GM21529 (cell line): ENCODE results near the gene NHLRC1.
"Not testable (repeated sequence)": the region's sequence is repeated elsewhere in the genome, so short reads cannot be mapped to it uniquely, and the experiment has no call there.

Experiments used
- ATAC-seq: cut with Tn5 transposase; IDR thresholded peaks from one replicate; pipeline ENCODE4 v1.9.1; 2021; ENCODE audit not compliant: unreplicated experiment

The NHLRC1 gene

DNA sequence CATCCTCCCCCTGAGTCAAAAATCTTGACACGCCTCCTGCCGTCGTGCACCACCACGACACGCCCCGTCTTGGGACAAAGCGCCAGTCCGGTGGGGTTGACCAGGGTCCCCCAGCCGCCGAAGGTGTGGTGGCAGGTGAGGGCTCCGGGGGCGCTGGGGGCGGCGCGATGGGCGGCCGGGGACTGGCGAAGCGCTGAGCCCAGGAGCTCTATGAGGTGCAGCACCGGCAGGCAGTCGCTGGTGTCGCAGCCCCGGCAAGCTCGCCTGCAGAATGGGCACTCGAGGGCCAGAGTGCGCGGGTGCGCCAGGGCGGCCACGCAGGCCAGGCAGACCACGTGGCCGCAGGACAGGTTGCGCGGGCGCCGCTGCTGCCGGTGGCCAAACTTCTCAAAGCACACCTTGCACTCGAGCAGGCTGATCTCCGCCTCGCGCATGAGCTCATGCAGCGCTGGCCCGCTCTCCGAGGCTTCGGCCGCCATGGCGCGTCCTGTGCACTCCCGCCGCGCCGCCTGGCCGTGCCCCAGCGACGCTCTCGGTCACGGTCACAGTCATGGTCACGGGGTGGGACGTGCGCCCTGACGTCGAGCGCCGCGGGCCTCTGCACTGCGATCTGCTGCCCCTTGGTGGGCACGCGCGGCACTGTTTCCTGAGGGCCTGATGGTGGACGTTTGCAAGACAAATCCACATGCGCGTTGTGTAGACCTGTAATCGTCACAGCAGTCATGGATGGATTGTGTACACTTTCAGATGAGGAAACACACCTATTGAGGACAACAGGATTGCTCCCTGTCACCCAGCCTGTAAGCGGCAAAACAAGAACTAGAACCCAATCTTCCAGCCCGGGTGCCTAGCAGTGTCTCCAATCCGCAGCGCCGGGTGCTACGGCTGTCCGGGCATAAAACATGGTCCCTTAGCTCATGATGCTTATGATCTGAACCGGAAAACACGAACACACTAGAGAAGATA, at the start of gene NHLRC1:
NHLRC1 (minus strand) TSS at position 550 of the 966 bp plus-strand sequence; CDS start at position 479, 71 bp downstream.
- peak; percentile 98 for ATAC-seq

DNA sequence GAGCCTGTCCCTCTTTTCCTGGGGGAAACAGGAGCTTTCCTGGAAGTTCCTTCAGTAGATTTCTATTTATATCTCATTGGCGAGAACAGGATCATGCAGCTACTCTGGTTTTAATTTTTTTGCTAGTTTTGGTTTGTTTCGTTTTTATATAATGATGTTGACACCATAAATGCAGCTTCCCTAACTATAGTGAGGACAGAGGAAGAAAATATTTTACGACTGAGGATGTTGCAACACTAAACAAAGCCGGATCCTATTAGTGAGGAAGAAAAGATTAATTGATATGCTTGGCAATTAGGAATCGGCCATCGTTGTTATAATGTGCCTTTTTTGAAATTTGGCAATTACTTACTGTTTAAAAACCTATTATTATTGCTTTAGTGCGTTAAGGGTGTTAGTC, 49.4 kb upstream of the NHLRC1 start:
- ATAC-seq = no peak

DNA sequence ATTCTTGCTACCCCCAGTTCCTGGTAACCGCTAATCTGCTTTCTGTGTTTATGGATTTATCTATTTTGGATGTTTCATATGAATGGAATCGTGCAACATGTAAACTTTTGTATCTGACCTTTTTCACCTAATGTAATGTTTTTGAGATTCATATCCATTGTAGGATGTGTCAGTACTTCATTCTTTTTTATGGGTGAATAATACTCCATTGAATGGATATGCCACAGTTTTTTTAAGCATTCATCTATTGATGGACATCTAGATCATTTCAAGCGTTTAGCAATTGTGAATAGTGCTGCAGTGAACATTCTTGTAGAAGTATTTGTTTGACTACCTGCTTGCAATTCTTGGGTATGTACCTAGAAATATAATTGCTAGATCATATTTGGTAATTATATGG, 45.8 kb upstream of the NHLRC1 start:
- ATAC-seq = no peak

DNA sequence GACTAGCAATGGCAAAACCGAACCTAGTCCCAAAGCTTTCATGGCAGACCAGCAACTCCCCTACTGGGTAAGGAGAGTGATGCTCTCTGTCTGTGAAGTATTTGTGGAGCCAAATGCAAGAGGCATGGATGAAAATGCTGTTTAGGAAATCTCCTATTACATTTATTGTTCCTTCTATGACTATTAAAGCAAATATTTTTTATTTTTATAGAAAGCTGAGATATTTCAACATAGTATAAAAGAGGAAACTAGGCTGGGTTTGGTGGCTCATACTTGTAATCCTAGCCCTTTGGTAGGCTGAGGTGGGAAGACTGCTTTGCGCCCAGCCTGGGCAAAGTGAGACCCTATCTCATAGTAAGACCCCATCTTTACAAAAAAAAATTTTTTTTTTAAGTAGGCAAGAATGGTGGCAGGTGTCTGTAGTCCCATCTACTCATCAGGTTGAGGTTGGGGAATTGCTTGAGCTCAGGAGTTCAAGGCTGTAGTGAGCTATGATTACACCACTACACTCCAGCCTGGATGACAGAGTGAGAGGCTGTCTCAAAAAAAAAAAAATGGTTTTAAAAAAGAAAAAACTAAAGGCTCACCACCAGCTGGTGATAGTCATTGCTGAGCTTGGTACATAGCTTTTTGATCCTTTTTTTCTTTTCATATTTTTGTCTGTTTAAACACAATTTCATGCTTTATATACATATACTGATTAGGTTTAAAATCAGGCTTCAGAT, 44.0 kb upstream of the NHLRC1 start:
- ATAC-seq = no peak

DNA sequence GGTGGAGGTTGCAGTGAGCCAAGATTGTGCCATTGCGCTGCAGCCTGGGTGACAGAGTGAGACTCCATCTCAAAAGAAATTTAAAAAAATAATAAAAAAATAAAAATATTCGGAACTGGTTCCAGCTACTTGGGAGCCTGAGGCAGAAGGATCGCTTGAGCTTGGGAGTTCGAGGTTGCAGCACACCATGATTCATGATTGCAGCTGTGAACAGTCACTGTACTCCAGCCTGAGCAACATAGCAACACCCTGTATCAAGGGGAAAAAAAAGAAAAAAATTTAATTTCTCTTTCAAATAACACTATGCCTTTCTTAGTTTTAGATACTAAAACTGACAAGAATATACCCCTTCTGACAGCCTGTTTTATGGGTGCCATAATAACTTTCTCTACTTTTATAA, 43.3 kb upstream of the NHLRC1 start:
- no peak for ATAC-seq

DNA sequence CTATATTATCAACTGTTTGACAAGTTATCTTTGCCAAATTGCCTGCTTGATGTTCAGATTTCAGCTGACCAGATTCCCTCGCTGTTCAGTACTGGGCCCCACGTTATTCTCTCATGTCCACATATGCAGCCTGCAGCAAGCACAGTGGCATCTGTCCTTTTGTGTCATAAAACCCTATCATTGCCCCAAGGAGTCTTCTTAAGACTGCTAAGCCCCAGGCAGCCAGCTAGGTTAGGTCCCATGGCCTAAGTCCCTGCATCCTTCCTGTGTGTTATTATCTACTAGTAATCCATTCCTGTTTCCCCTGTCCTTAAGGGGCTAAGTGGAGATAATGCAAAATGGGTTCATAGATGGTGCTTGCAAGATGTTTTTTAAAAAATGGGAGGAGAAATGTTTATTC, 39.9 kb upstream of the NHLRC1 start:
- ATAC-seq = no peak

DNA sequence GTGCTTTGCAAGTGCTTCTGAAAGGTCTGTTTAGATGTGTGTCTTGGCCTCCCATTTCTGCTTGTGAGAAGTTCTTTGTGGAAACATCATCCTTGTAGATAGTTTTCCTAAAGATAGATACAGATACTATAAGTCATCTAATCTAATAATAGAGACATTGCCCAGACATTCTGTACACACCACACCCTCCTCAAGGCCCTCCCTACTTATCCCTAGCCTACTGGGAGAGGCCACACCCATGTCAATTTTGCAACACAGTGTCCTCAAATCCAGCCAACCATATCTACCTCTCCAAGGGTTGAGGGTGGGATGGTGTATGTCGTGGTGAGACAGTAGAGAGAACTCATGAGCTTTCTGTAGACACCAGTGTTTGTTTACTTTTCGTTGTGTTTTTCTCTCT, 39.0 kb upstream of the NHLRC1 start:
- no peak for ATAC-seq

DNA sequence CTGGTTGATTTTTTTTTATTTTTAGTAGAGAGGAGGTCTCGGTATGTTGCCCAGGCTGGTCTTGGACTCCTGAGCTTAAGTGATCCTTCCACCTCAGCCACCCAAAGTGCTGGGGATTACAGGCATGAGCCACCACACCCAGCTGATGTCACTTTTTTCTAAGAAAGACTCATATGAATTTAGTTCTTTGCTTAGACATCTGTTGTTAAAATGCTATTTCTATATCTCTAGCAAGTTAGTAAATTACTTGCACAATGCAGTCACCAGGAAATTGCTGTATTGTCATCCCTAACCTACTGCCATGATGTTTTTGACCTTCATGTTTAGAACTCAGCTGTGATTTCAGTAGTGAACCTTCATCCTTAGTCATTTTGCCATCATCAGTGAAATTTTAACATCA, 38.4 kb upstream of the NHLRC1 start:
- ATAC-seq = no peak

DNA sequence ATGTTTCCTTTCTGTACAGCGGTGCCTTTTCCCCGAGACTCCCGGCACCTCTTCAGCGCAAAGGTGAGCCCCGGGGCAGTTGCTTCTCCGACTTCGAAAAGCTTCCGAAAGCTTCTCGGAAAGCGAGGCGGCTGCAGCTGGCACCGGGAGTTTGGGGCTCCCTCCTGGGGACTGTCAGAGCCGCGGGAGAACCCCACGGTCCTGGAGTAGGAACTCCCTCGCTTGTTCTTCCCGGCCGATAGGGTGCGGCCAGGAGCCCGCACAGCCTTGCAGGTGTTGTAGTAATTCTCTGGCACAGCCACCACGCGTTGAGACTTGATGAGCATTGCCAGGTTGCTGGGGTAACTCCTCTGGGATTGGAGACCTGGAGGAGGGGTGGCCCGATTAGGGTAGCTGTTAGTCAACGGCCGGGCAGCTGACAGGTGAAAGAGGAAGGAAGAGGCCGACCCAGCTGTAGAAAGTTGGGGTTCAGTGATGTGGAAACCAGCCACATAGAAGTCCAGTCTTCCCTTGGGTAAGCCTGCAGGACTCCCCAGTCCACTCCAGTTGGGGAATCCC, 33.5 kb upstream of the NHLRC1 start:
- peak; percentile 47 for ATAC-seq

DNA sequence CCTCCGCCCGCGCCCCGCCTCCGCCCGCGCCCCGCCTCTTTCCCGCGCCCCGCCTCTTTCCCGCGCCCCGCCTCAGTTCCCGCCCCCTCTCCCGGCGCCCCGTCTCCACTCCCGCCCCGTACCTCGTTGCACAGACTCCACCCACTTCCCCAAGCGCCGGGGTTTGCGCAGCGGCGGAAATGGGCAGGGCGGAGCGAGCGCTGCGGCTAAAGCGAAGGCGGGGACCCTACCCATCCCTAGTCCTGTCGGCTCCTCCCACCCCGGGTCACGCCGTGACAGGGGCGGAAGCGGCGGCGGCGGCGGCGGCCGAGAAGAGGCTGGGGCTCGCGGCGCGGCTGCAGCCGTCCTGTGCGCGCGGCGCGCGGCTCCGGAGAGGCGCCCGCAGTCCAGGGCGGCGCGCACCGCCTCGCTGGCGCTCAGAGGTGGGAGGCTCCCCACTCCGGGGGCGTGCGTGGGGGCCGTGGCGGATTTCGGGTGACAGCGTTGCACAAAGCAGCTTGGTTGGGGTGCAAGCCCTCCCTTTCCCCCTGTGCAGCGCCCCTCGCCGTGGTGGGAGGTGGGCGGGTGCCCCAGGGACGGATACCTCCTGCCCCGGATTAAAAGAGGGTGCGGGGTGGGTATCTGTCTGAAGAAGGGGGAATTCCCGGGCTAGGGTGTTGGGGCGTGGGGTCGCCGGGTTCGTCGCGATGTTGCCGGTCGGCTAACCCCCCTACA, 32.8 kb upstream of the NHLRC1 start, which contains the start of gene KDM1B:
KDM1B (plus strand) TSS at position 273 of the 714 bp plus-strand sequence. CDS start 4,474 bp downstream, outside the sequence.
- peak; percentile 84 for ATAC-seq

DNA sequence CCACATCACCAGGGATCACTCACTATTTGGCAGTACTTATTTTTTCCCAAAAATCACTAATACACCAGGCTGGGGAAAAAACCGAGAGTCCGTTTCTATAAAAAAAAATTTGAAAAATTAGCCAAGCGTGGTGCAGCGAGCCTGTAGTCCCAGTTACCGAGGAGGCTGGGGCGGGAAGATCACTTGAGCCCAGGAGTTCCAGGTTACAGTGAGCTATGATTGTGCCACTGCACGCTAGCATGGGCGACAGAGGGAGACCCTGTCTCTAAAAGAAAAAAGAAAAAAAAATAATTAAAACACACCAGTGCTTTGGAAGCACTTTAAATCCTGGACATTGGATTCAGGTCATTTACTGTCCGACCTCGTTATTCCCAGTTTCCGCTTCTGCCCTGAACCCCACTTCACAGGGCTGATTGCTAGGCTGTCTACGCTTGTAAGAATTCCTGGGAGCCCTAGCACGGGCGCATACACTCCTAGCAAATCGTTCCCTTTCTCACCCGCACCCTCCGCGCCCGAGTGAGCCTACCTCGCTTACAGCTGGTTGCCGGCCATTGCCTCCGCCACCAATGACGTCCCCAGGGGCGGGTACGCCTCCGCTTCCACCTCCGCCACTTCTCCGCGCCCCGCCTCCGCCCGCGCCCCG, 32.2 kb upstream of the NHLRC1 start, which contains the start of gene TPMT:
TPMT (minus strand) TSS at position 571 of the 643 bp plus-strand sequence. CDS start 5,950 bp downstream, outside the sequence.
- peak; percentile 43 for ATAC-seq

DNA sequence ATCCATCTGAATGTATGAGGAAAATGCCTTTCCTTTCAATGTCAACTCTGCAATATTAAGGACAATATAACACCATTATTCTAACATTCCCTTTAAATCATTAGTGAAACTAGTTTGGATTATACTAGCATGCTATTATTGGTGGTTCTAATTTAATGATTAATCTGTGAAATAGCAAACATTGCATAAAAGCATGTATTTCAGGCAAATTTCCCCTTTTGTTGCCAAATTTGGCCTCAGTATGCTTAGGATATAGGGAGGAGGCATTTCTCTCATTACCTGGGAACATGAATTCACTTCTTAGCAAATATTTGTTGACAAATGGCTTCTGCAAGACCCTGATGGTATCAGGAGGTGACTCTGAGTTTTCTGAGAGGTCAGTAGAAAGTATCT, 30.8 kb upstream of the NHLRC1 start:
- ATAC-seq = no peak

DNA sequence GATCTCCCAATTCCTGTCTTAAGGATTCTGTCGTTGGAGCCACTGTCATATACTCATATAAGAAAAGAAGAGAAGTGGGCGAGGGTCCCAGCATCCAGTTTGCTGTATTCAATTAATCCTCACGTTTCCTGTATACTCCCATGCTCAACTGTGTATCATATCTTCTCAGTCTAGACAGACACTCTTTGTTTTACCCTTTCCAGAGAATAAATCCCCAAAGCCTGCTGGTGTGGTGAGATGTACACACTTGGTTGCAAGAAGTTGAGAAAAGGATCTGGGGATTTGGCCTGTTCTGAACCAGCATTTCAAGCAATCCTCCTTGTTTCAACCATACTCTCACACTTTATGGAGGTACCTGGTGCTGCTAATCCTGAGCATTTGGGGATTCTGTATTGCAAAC, 29.3 kb upstream of the NHLRC1 start:
- ATAC-seq = no peak

DNA sequence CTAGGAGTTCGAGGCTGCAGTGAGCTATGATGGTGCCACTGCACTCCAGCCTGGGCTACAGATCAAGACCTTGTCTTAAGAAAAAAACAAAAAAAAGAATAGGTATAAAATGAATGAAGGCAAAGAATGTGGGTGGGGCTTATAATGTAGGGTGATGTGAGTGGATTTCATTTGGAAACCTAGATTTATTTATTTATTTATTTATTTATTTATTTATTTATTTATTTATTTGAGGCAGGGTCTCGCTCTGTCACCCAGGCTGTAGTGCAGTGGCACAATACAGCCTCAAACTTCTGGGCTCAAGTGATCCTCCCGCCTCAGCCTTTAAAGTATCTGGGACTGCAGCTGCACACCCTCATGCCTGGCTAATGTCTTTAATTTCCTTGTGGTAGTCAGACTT, 28.9 kb upstream of the NHLRC1 start:
- not testable (repeated sequence) for ATAC-seq

DNA sequence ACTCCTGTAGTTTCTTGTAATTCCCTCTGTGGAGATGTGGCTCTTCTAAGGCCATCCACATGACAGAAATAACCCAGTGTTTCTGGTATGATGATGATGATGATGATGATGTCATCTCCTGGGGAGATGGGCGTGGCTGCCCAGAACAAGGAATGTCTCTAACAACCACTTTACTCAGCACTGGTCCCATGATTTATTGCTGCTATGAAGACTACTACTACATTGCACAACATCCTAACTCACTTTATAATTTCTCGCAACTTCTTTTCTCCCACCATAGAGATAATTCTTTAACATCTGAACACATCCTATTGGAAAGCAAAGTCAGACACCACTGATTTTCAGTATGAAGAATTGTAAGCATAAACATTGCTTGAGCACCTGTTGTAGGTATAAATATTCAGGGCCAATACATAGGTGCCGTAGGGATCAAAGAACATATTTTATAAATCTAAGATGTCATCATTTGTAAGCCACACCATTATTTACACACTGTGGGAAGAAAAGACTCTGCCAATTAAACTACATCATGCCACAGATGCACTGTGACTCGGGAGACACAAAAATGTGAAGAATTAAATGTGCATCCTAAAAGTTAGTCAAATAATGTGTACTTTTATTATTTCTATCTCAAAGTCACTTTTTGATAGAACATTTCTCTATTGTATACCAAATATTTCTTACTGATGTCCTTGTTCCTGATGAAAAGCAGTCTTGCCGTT, 26.0 kb upstream of the NHLRC1 start:
- no peak for ATAC-seq

DNA sequence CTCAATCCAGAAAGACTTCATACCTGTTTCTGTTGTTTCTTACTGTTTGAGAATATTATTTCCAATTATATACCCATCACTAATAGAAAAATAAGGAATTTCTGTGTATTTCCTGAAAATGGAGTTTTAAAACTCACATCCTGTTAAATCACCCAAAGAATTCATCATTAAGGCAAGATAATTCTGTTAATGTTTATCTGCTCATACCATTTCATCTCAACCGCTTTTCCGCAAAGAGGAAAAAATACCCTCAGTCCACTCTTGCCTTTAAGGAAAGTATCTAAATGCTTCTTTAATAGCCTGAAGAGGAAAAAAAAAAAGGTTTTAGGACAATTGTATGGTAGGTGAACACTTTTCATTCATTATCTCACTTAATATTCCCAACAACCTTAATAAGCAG, 25.1 kb upstream of the NHLRC1 start:
- ATAC-seq = no peak

DNA sequence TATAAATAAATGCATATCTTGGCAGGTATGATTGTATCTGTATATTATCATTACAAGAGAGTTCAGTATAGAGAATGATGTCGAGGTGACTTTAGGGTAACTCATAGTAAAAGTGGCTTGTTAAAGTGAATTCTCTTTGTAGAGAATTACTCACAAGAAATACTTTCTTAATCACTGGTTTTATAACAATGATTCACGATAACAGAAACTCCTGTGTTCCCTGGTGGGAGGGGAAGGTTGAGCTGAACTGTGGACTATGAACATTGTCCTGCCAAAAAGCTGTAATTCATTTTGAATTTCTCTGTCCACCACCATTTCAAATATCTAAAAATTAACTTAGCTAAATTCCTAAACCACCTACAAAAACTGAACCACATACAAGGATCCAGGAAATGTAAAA, 24.7 kb upstream of the NHLRC1 start:
- ATAC-seq = no peak

DNA sequence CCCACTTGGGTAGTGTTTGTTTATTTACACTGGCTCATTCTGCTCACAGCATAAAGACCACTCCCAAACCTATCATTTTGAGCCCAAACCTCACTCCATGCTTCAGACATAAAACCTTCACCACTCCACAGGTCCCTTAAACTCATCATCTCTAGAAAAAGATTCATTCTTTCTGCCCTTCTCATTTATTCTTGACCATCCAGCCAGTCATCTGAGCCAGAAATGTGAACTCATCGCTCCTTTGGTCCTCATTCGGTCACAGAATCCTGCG, 20.0 kb upstream of the NHLRC1 start:
- ATAC-seq = no peak

DNA sequence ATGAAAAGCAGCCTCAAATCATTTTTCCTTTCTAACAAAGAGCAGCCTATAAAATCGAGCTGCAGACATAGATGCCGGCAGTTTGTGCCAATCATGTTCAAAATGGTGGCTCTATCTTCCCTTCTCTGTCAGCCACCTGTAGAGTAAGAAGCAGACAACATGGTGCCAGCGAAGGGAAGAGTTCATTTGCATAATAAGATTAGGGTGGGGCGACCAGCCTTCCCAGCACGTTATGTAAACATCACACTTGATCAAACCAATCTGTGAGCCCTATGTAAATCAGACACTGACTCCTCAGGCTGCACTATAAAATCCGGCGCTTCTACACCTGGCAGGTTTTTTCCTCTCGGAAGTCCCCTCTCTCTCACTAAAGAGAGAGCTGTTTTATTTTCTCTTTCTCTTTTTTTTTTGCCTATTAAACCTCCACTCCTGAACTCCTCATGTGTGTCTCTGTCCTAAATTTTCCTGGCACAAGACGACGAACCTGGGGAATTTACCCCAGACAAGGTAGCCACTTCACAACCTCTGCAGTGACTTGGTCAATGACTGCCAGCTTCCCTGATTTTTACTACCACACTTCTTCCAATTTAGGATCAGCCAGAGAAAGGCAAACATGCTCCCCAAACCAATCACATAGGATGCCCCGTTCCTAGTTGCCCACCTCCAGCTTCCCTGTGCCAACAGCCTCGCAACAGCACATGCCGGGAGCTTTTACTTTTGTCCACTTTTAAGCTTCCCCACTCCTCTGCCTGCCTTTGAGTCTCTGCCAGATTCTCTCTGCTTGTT, 19.5 kb upstream of the NHLRC1 start:
- ATAC-seq = no peak
